GM18505 (cell line): ENCODE data around the gene MAP7D1.

Experiments used
- ATAC-seq: cut with Tn5 transposase; IDR thresholded peaks from one replicate; pipeline ENCODE4 v1.9.1; 2021; ENCODE audit not compliant: unreplicated experiment
- POLR2A ChIP-seq: IDR thresholded peaks from 4 replicates; pipeline ENCODE4 v1.6.1; 2011; ENCODE audit warnings: borderline replicate concordance; ENCODE audit not compliant: insufficient read depth, insufficient read length; ENCODE audit errors: extremely low read depth

The MAP7D1 gene

GRCh38 chr1:36155408-36156328, at the start of gene MAP7D1:
MAP7D1 (plus strand) TSS chr1:36156160; CDS start chr1:36156418, 258 bp downstream.
- peak; percentile 94 for TF ChIP-seq POLR2A
- peak; percentile 53 for ATAC-seq

GRCh38 chr1:36106269-36106668, 49.7 kb upstream of the MAP7D1 start:
- ATAC-seq = no peak
- TF ChIP-seq POLR2A = no peak

GRCh38 chr1:36107394-36107793, 48.6 kb upstream of the MAP7D1 start:
- TF ChIP-seq POLR2A = no peak
- ATAC-seq = no peak

- no peak for ATAC-seq
- no peak for TF ChIP-seq POLR2A
These were observed 47.6 kb upstream of the MAP7D1 start for GRCh38 chr1:36108314-36108713.

GRCh38 chr1:36109041-36109679, 46.8 kb upstream of the MAP7D1 start:
- no peak for ATAC-seq
- no peak for TF ChIP-seq POLR2A

- ATAC-seq = no peak
- no peak for TF ChIP-seq POLR2A
These were observed 44.8 kb upstream of the MAP7D1 start for GRCh38 chr1:36111151-36111550.

GRCh38 chr1:36112823-36113222, 43.1 kb upstream of the MAP7D1 start:
- no peak for ATAC-seq

GRCh38 chr1:36114371-36114770, 41.6 kb upstream of the MAP7D1 start:
- no peak for ATAC-seq
- TF ChIP-seq POLR2A = no peak

More at GRCh38 chr1:36112823-36113222, 43.1 kb upstream of the MAP7D1 start:
- no peak for TF ChIP-seq POLR2A

GRCh38 chr1:36115200-36115669, 40.7 kb upstream of the MAP7D1 start:
- ATAC-seq = no peak
- no peak for TF ChIP-seq POLR2A

GRCh38 chr1:36115931-36116330, 40.0 kb upstream of the MAP7D1 start:
- no peak for TF ChIP-seq POLR2A
- ATAC-seq = no peak

GRCh38 chr1:36116901-36117300, 39.1 kb upstream of the MAP7D1 start:
- ATAC-seq = no peak
- no peak for TF ChIP-seq POLR2A

- ATAC-seq = no peak
- TF ChIP-seq POLR2A = no peak
These were observed 37.3 kb upstream of the MAP7D1 start for GRCh38 chr1:36118447-36119204.

- TF ChIP-seq POLR2A = no peak
- ATAC-seq = no peak
These were observed 36.5 kb upstream of the MAP7D1 start for GRCh38 chr1:36119456-36119855.
